Activated CD8-positive, alpha-beta memory T cell treated with anti-CD3 and anti-CD28 coated beads, Interleukin-2, amount 10 ng/mL, durations not matched to agents 7 days and 5 days (primary cell): ENCODE data around the gene DOLPP1. TPM values are rescaled to one million over a fixed set of nuclear protein-coding genes. Genes with fewer than 3 reads are reported as not detected.

Experiments
- ATAC-seq: fragments of 150-1000 bp; cut with Tn5 transposase; one replicate; pipeline ENCODE4 v1.10.0; 2021; ENCODE audit warnings: moderate library complexity
- CTCF ChIA-PET: fragments of 350-600 bp; sonication (Branson Sonifier 250); formaldehyde crosslinking; loops from one replicate; lab custom pipeline; 2021; ENCODE audit warnings: antibody characterized with exemption; lab: Charles Lee
- DNase-seq: peaks from one replicate; pipeline ENCODE4 v3.0.0-alpha.2; 2020
- H3K27ac Mint-ChIP-seq: one replicate; pipeline ENCODE4 v1.8.0; 2021; ENCODE audit warnings: mild to moderate bottlenecking, mixed read lengths
- H3K27me3 Mint-ChIP-seq: one replicate; pipeline ENCODE4 v1.8.0; 2021; ENCODE audit warnings: mixed read lengths
- H3K36me3 Mint-ChIP-seq: one replicate; pipeline ENCODE4 v1.8.0; 2021; ENCODE audit warnings: mild to moderate bottlenecking, mixed read lengths
- H3K4me1 Mint-ChIP-seq: one replicate; pipeline ENCODE4 v1.8.0; 2021; ENCODE audit warnings: mixed read lengths
- H3K4me3 Mint-ChIP-seq: one replicate; pipeline ENCODE4 v1.8.0; 2021; ENCODE audit warnings: mild to moderate bottlenecking, moderate library complexity, mixed read lengths
- H3K9me3 Mint-ChIP-seq: one replicate; pipeline ENCODE4 v1.8.0; 2022; ENCODE audit warnings: low read depth, mixed read lengths
- total RNA-seq, 2 experiments: library from RNA; stranded (reverse); gene quantifications; one replicate each; pipeline ENCODE4 v1.2.3, GENCODE V29; 2021

Gene DOLPP1
- total RNA-seq, 2 experiments from 2014 or later, result 18.5 to 23.7 TPM

DNA sequence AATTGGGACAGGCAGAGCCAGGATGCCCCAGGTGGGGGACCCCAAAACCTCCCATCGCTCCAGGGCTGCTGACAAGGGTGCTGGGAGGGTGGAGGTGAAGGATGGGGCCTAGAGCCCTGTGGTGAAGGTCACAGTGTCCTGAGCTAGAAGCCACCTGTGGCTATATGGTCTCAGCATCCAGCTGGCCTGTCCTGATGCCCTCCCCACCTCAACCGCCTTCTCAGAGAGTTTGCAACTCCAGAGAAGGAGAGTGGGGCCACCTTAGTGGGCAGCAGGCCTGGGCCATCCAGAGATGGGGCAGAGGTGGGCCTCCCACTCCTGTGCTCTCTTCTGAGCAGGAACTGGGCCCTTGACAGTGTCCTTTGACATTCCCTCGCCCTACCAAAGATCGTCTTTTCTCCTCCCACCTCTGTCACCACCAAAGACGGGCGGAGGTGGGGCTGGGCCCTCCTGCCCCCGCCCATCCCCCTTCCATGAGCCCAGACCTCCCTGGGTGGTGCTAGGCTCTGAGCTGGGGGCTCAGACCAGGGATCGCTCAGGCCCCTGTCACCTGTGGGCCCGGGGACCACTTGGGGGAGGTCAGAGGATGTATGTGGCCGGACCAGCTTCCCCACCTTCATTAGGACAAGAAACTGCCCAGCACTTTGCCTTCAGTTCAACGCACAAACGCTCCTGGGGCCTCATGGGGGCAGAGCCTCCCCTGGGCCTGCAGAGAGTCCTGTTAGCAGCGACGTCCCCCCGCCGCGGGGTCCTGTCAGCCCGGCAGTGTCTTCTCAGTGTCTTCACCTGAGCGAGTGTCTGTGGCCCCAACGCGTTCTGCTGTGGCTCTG, 10.0 kb upstream of the DOLPP1 start:
- no peak for DNase-seq
- H3K4me3 Mint-ChIP-seq, result no peak overlapping the region
- H3K4me1 Mint-ChIP-seq, result peaks cover 52% of the 10 kb centered on the region
- H3K27ac Mint-ChIP-seq, result peak overlapping the region; percentile 40
- CTCF ChIA-PET, result interaction anchor here (1.7 kb wide), 1 partner anchor 32 kb away, joined by 3 read pairs; no protein-coding TSS in a partner anchor
- ATAC-seq, result no peak
- H3K36me3 Mint-ChIP-seq, result peaks cover under 1% of the 10 kb centered on the region
- no peaks in the 10 kb centered on the region for H3K27me3 Mint-ChIP-seq
- no peaks in the 10 kb centered on the region for H3K9me3 Mint-ChIP-seq

DNA sequence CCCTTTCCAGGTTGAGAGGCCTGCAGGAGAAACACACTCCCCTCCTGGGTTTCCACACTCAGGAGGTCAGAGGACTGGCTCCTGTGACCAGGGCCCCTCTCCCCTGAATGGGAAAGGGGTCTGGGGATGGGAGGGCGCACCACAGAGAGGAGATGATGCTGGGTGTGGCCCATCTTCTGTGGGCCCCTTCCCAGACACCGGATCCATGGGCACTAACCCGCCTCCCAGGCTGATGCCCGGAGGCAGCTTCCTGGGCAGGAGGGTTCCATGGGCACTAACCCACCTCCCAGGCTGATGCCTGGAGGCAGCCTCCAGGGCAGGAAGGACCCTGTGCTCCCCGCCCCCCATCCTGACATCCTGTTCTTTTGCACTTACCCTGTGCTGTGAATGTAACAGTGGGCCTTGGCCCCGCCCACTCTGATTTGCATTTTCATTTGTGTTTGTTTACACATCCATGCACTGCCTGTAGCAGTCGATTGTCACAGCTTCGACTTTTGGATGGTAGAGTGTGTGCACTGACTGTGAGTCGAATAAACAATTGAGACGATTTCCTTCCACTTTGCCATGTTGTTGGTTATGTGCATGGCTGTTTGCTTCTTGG, 9.3 kb upstream of the DOLPP1 start:
- no peak for ATAC-seq
- peak; percentile 65 for DNase-seq
- Mint-ChIP-seq H3K36me3 (no peaks in the 10 kb centered on the region), H3K4me1 (peaks cover 52% of the 10 kb centered on the region), H3K9me3 (no peaks in the 10 kb centered on the region), H3K4me3 (no peak overlapping the region), H3K27ac (peak overlapping the region; percentile 58), H3K27me3 (no peaks in the 10 kb centered on the region)
- CTCF ChIA-PET, result interaction anchor here (1.7 kb wide), 1 partner anchor 31 kb away, joined by 3 read pairs; no protein-coding TSS in a partner anchor

DNA sequence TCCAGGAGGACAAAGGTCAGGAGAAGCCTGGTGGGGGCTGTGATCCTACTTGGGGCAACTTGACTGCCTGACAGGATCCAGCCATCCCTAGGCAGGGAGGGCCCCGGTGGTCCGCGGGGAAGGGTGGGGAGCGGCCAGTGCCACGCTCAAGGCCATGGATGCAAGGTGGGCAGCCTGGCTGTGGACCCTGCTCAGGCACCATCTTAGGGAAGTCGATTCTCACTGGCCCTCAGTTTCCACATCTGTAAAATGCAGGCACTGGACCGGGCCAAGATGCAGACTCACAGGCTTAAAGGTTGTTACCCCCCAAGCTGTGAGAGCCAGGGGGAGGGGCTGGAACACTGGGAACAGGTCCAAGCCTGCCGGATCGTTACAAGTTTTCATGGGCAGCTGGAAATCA, 8.7 kb upstream of the DOLPP1 start:
- peak overlapping the region; percentile 58 for H3K27ac Mint-ChIP-seq
- no peaks in the 10 kb centered on the region for H3K9me3 Mint-ChIP-seq
- ATAC-seq (no peak), DNase-seq (no peak)
- H3K4me3 Mint-ChIP-seq, result no peak overlapping the region
- peaks cover 52% of the 10 kb centered on the region for H3K4me1 Mint-ChIP-seq
- H3K27me3 Mint-ChIP-seq, result no peaks in the 10 kb centered on the region
- no peaks in the 10 kb centered on the region for H3K36me3 Mint-ChIP-seq
- CTCF ChIA-PET, result interaction anchor here (0.7 to 1.7 kb wide), 2 partner anchors 31 to 103 kb away, joined by 3 read pairs; no protein-coding TSS in a partner anchor

DNA sequence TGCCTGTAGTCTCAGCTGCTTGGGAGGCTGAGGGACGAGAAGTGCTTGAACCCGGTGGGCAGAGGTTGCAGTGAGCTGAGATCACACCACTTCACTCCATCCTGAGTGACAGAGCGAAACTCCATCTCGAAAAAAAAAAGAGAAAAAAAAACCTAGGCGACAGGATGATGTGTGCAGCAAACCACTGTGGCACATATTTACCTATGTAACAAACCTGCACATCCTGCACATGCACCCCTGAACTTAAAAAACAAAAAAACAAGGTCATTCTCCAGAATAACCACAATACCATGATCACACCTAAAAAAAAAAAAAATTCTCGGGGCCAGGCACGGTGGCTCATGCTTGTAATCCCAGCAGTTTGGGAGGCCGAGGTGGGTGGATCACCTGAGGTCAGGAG, 7.5 kb upstream of the DOLPP1 start:
- Mint-ChIP-seq H3K4me3 (peak overlapping the region; percentile 34), H3K27ac (peak overlapping the region; percentile 75), H3K9me3 (no peaks in the 10 kb centered on the region), H3K36me3 (no peaks in the 10 kb centered on the region), H3K4me1 (peaks cover 49% of the 10 kb centered on the region), H3K27me3 (no peaks in the 10 kb centered on the region)
- CTCF ChIA-PET, result interaction anchor here (1.2 to 1.9 kb wide), 2 partner anchors 58 to 100 kb away, joined by 3 to 9 read pairs; no protein-coding TSS in a partner anchor
- peak; percentile 18 for ATAC-seq
- DNase-seq, result no peak

DNA sequence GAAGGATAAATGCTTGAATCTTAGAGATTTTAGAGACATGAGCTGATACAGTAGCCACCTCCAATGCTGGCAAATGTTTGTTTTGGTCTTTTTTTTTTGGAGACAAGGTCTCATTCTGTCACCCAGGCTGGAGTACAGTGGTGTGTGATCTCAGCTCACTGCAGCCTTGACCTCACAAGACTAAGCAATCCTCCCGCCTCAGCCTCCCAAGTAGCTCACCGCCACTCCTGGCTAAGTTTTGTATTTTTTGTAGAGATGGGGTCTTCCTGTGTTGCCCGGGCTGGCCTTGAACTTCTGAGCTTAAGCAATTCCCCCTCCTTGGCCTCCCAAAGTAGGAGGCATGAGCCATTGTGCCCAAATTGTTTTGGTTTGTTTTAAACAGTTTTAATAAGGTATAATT, 6.8 kb upstream of the DOLPP1 start:
- Mint-ChIP-seq H3K36me3 (no peaks in the 10 kb centered on the region), H3K27ac (peak overlapping the region; percentile 28), H3K27me3 (no peaks in the 10 kb centered on the region), H3K4me1 (peaks cover 47% of the 10 kb centered on the region), H3K4me3 (no peak overlapping the region), H3K9me3 (no peaks in the 10 kb centered on the region)
- DNase-seq, result no peak
- CTCF ChIA-PET, result interaction anchor here (1.2 to 1.9 kb wide), 2 partner anchors 57 to 100 kb away, joined by 3 to 9 read pairs; no protein-coding TSS in a partner anchor
- ATAC-seq, result no peak

DNA sequence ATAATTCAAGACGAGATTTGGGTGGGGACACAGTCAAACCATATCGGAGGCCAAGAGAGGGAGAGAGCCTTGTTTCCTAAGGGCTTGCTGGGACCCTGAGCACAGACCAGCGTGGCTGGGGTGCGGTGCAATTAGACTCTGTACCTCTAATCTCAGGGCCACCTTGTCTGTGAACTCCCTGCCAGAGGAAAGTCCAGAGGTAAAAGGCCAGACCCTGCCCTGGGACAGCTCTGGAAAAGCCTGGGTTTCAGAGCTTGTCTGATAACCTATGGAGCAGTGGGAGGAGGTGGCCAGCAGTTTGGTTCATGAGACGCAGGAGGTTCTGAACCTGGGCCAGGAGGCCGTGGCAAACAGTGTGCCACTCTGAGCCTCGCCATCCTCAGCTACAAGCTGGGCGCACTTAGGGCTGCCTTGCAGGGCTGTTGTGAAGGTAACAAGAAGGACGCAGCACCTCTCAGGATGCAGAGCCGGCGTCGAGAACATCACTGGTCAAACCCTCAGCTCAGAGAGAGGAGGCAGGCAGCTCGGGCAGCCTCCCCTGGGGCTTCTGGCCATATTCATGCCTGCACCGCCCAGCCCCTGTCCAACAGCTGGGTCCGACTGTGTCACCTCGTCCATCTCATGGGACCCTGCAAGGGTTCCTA, 4.8 kb upstream of the DOLPP1 start:
- no peak for DNase-seq
- H3K4me3 Mint-ChIP-seq, result no peak overlapping the region
- H3K27me3 Mint-ChIP-seq, result no peaks in the 10 kb centered on the region
- H3K27ac Mint-ChIP-seq, result no peak overlapping the region
- peaks cover 45% of the 10 kb centered on the region for H3K4me1 Mint-ChIP-seq
- CTCF ChIA-PET, result no interaction called here
- no peaks in the 10 kb centered on the region for H3K9me3 Mint-ChIP-seq
- no peaks in the 10 kb centered on the region for H3K36me3 Mint-ChIP-seq
- ATAC-seq, result no peak

DNA sequence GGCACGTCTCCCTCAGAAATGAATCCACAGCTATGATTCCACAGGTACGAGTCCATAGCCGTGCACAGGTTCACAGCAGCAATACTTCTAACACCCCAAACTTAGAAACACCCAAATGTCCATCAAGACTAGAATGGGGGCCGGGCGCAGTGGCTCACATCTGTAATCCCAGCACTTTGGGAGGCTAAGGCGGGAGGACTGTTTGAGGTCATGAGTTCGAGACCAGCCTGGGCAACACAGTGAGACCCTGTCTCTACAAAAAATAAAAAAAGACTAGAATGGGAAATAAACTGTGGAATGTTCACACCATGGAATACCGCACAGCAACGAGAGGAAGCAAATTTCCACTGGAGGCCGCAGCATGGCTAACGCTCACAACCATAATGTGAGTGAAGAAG, 4.3 kb upstream of the DOLPP1 start:
- ATAC-seq (no peak), DNase-seq (no peak)
- Mint-ChIP-seq H3K9me3 (no peaks in the 10 kb centered on the region), H3K4me3 (no peak overlapping the region), H3K27me3 (no peaks in the 10 kb centered on the region), H3K36me3 (no peaks in the 10 kb centered on the region), H3K27ac (no peak overlapping the region), H3K4me1 (peaks cover 43% of the 10 kb centered on the region)
- CTCF ChIA-PET, result no interaction called here

DNA sequence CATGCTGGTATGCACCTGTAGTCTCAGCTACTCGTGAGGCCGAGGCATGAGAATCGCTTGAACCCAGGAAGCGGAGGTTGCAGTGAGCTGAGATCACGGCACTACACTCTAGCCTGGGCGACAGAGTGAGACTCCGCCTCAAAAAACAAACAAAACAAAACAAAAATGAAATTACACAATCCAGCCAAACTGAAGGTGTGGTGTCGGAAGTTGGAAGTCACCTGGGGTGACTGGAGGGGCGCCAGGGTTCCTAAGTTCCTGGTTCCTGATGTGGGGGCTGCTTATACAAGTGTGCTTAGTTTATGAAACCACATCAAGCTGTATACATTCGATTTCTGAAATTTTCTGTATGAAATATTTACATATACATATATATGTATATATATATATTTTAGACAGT, 3.7 kb upstream of the DOLPP1 start:
- Mint-ChIP-seq H3K4me3 (no peak overlapping the region), H3K9me3 (no peaks in the 10 kb centered on the region), H3K27me3 (no peaks in the 10 kb centered on the region), H3K36me3 (no peaks in the 10 kb centered on the region), H3K27ac (no peak overlapping the region), H3K4me1 (peaks cover 41% of the 10 kb centered on the region)
- ATAC-seq (no peak), DNase-seq (no peak)
- CTCF ChIA-PET, result interaction anchor here (1.2 to 1.5 kb wide), 2 partner anchors 8 to 66 kb away, joined by 3 read pairs; no protein-coding TSS in a partner anchor

DNA sequence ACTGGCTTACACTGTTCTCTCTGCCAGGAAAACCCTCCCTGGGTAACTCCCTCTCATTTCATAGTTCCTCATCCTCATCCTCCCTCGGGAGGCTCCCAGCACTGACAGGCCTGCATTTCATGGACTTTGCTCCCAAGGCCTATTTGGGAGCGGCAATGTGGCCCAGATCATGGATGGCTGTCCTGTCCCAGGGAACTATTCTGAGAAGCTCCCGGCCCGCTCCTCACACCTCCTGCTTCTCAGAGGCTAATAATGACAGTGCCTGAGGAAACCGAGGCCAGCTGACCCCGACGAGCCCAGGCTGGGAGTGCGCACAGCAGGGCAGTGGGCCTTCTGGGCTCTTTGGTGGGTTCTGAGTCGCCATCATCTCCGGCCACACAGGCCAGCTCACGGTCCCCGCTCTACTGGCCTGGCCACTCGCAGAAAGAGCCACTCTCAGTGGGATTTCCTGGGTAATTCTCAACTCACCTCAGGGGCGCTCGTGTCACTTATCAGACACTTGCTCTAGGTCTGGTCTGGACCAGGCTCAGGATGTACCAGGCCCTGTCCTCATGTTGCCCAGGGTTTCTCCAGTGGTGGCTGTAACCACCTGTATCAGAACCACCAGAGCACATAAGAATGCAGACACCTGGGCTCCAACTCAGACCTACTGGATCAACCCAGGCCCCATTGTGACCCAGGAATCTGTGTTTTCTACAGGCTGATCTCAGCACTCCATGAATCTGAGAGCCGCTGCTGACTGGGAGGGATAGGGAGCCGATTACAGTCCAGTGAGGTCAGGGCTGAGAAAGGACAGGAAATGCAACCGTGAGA, 2.0 kb upstream of the DOLPP1 start:
- Mint-ChIP-seq H3K4me3 (peak overlapping the region; percentile 43), H3K27ac (peak overlapping the region; percentile 15), H3K4me1 (peaks cover 36% of the 10 kb centered on the region), H3K9me3 (no peaks in the 10 kb centered on the region), H3K27me3 (no peaks in the 10 kb centered on the region), H3K36me3 (no peaks in the 10 kb centered on the region)
- DNase-seq, result no peak
- CTCF ChIA-PET, result no interaction called here
- ATAC-seq, result no peak

DNA sequence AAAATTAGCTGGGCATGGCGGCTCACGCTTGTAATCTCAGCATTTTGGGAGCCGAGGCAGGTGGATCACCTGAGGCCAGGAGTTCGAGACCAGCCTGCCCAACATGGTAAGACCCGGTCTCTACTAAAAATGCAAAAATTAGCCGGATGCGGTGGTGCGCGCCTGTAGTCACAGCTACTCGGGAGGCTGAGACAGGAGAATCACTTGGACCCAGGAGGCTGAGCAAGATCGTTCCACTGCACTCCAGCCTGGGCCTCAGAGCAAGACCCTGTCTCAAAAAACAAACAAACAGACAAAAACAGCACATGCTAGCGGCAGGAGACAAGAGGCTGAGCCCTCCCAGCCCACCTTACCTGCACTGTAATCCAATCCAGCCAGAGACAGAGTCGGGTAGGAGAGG, 1.1 kb upstream of the DOLPP1 start:
- H3K27ac Mint-ChIP-seq, result peak overlapping the region; percentile 54
- peak overlapping the region; percentile 84 for H3K4me3 Mint-ChIP-seq
- peaks cover 29% of the 10 kb centered on the region for H3K4me1 Mint-ChIP-seq
- no peaks in the 10 kb centered on the region for H3K9me3 Mint-ChIP-seq
- H3K36me3 Mint-ChIP-seq, result peaks cover 1% of the 10 kb centered on the region
- DNase-seq (no peak), ATAC-seq (no peak)
- CTCF ChIA-PET, result interaction anchor here (1.2 to 2.2 kb wide), 3 partner anchors 29 to 41 kb away, joined by 3 to 6 read pairs (median 5); partner anchors contain the start of gene PTPA
- no peaks in the 10 kb centered on the region for H3K27me3 Mint-ChIP-seq

DNA sequence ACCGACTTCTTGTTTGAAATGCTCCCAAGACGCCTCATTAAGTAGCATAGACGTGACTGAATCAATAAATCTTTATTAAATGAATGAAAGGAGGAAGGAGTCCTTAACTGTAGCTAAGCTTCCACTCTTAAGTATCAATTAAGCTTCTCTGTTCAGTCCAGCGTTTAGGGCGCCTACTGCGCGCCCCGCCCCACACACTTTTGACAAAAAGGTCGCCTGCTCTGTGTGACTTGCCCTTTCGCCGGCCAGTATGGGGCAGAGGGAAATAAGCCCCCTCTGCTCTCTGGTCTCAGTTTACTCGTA, 662 bp upstream of the DOLPP1 start:
- CTCF ChIA-PET, result interaction anchor here (0.5 to 2.2 kb wide), 9 partner anchors 11 to 472 kb away, joined by 3 to 8 read pairs (median 4); partner anchors contain the start of genes ENDOG, MIGA2, PTPA and SH3GLB2
- H3K36me3 Mint-ChIP-seq, result peaks cover 3% of the 10 kb centered on the region
- H3K4me1 Mint-ChIP-seq, result peaks cover 29% of the 10 kb centered on the region
- peak overlapping the region; percentile 78 for H3K27ac Mint-ChIP-seq
- ATAC-seq (no peak), DNase-seq (no peak)
- no peaks in the 10 kb centered on the region for H3K9me3 Mint-ChIP-seq
- H3K27me3 Mint-ChIP-seq, result no peaks in the 10 kb centered on the region
- peak overlapping the region; percentile 84 for H3K4me3 Mint-ChIP-seq

DNA sequence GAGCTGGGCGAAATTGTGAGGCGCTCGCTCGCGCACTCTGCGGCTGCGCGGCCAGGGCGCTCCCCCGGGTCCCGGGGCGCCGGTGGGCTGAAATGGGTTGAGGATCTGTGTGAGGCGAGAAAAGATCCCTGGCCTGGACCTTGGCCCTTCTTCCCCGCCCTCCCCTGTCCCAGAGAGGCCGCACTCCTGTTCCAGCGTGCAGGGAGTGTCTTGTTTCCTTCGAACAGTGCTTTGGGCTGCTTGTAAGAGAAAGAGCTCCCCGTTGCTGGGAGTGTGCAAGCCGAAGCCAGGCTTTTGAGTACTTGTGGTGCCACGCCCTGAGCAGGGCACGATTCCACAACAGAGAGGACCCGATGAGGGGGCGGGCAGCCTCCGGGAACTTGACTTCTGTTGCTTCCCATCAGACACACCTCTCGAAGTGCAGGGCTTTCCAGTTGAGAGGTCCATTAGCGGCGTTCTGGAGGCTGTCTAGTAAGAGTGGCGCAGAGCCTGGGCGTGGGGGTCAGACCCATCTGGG, 535 bp downstream of the DOLPP1 start:
- Mint-ChIP-seq H3K36me3 (peaks cover 5% of the 10 kb centered on the region), H3K27ac (peak overlapping the region; percentile 80), H3K4me3 (peak overlapping the region; percentile 84), H3K27me3 (no peaks in the 10 kb centered on the region), H3K9me3 (no peaks in the 10 kb centered on the region), H3K4me1 (peaks cover 29% of the 10 kb centered on the region)
- ATAC-seq, result no peak
- no peak for DNase-seq
- CTCF ChIA-PET, result interaction anchor here (1.0 to 2.2 kb wide), 6 partner anchors 12 to 229 kb away, joined by 3 to 8 read pairs (median 4); partner anchors contain the start of gene SH3GLB2
